Endothelial cell of umbilical vein (primary cell): ENCODE results near the gene INPP1. TPM values are rescaled to one million over a fixed set of nuclear protein-coding genes. Genes with fewer than 3 reads are reported as not detected.

Experiments
- BruUV-seq: library from RNA; stranded (reverse); fragments of 400-500 nt; replicated peaks from 2 replicates; lab custom pipeline; 2021; lab: Mats Ljungman, UMichigan
- CTCF ChIA-PET: fragments of 300-600, 350-600 bp; sonication (Branson Sonifier 250); formaldehyde crosslinking; loops from one replicate; lab custom pipeline; 2021; ENCODE audit warnings: antibody characterized with exemption, inconsistent platforms; lab: Charles Lee
- POLR2A ChIA-PET: fragments of 300-600, 350-600 bp; sonication (Branson Sonifier 250); formaldehyde crosslinking; loops from one replicate; lab custom pipeline; 2021; ENCODE audit warnings: antibody characterized with exemption, inconsistent platforms; lab: Charles Lee
- DNase-seq: peaks from one replicate; pipeline ENCODE4 v3.0.0-alpha.2; 2011; ENCODE audit warnings: low read depth, low spot score
- FAIRE-seq: peaks from 2 replicates; lab custom pipeline; 2011; peaks lifted over from hg19 to GRCh38; lab: Jason Lieb, UNC
- H2AFZ ChIP-seq: 2 replicates; pipeline ENCODE4 v1.6.0; 2012; ENCODE audit warnings: low read depth, low read length, control low read depth, inconsistent platforms
- H3K27ac ChIP-seq: 2 replicates; pipeline ENCODE4 v1.5.1; 2011; ENCODE audit warnings: low read depth, mild to moderate bottlenecking, control low read depth, low read length, moderate library complexity; ENCODE audit not compliant: insufficient read depth
- H3K27me3 ChIP-seq, 2 experiments: 2 replicates each; pipeline versions ENCODE4 v1.6.0 to v1.6.1; 2011; ENCODE audit warnings: low read length in 2 of 2, mixed read lengths in 1 of 2; ENCODE audit not compliant: control insufficient read depth in 2 of 2, insufficient read depth in 2 of 2
- H3K36me3 ChIP-seq, 2 experiments: 2 replicates in 1 of 2; 3 replicates in 1 of 2; pipeline ENCODE4 v1.5.1; 2011; ENCODE audit warnings: low read length in 2 of 2, mild to moderate bottlenecking in 1 of 2, moderate library complexity in 1 of 2; ENCODE audit not compliant: control insufficient read depth in 2 of 2, insufficient read depth in 2 of 2; ENCODE audit errors: extremely low read depth in 1 of 2
- H3K4me1 ChIP-seq: 3 replicates; pipeline ENCODE4 v1.5.1; 2011; ENCODE audit warnings: mild to moderate bottlenecking, low read length; ENCODE audit not compliant: control insufficient read depth, insufficient read depth; ENCODE audit errors: extremely low read depth
- H3K4me2 ChIP-seq: 2 replicates; pipeline ENCODE4 v1.6.1; 2011; ENCODE audit warnings: low read length, control low read depth, mixed read lengths; ENCODE audit not compliant: insufficient read depth
- H3K4me3 ChIP-seq, 3 experiments: fragments of 200-600 bp in 1 of 3; sonication (generic), shearing (Covaris generic) in 1 of 3; replicated peaks in 1 of 3; 2 replicates each; pipeline ENCODE4 v1.5.1; 2011 to 2016; ENCODE audit warnings: control low read depth in 3 of 3, low read length in 3 of 3, mild to moderate bottlenecking in 2 of 3, inconsistent platforms in 1 of 3, low read depth in 1 of 3, moderate library complexity in 1 of 3; ENCODE audit not compliant: insufficient read depth in 1 of 3
- H3K79me2 ChIP-seq: 2 replicates; pipeline ENCODE4 v1.6.0; 2012; ENCODE audit warnings: low read length, inconsistent platforms; ENCODE audit not compliant: control insufficient read depth, insufficient read depth
- H3K9ac ChIP-seq: replicated peaks from 2 replicates; pipeline ENCODE3; 2011; ENCODE audit warnings: low read length, control low read depth; ENCODE audit not compliant: insufficient read depth; ENCODE audit errors: extremely low read depth
- H3K9me1 ChIP-seq: replicated peaks from 3 replicates; pipeline ENCODE4 v1.6.0; 2011; ENCODE audit warnings: mild to moderate bottlenecking, low read length; ENCODE audit not compliant: control insufficient read depth, insufficient read depth; ENCODE audit errors: extremely low read depth
- H3K9me3 ChIP-seq: replicated peaks from 2 replicates; pipeline ENCODE4 v1.5.1; 2012; ENCODE audit warnings: low read length, inconsistent platforms; ENCODE audit not compliant: control insufficient read depth, insufficient read depth
- H4K20me1 ChIP-seq: replicated peaks from 2 replicates; pipeline ENCODE3; 2011; ENCODE audit warnings: mild to moderate bottlenecking, low read length; ENCODE audit not compliant: control insufficient read depth, insufficient read depth; ENCODE audit errors: extremely low read depth
- EZH2 ChIP-seq: IDR thresholded peaks from 2 replicates; pipeline ENCODE4 v1.6.1; 2012; ENCODE audit warnings: borderline replicate concordance, low read depth, mild to moderate bottlenecking, moderate library complexity, low read length, inconsistent platforms; ENCODE audit not compliant: severe bottlenecking
- FOS ChIP-seq: IDR thresholded peaks from 2 replicates; pipeline ENCODE4 v1.6.1; 2011; ENCODE audit warnings: mild to moderate bottlenecking, low read length, moderate library complexity, borderline replicate concordance; ENCODE audit not compliant: insufficient read depth
- GATA2 ChIP-seq: IDR thresholded peaks from 2 replicates; pipeline ENCODE4 v1.7.0; 2011; ENCODE audit warnings: low read depth, mild to moderate bottlenecking, moderate library complexity, mixed read lengths, low read length; ENCODE audit not compliant: insufficient read length, insufficient read depth
- JUN ChIP-seq: IDR thresholded peaks from 2 replicates; pipeline ENCODE4 v1.6.1; 2011; ENCODE audit warnings: borderline replicate concordance, low read depth; ENCODE audit not compliant: insufficient read length, insufficient read depth
- MYC ChIP-seq: IDR thresholded peaks from one replicate; pipeline ENCODE4 v1.6.1; 2011; ENCODE audit warnings: mild to moderate bottlenecking, low read depth, low read length
- POLR2A ChIP-seq: IDR thresholded peaks from 2 replicates; pipeline ENCODE4 v1.6.1; 2012; ENCODE audit warnings: low read depth, mild to moderate bottlenecking, control low read depth, low read length
- POLR2AphosphoS5 ChIP-seq: IDR thresholded peaks from 2 replicates; pipeline ENCODE4 v1.6.1; 2012; ENCODE audit warnings: low read depth, mild to moderate bottlenecking, control low read depth, low read length, moderate library complexity; ENCODE audit not compliant: insufficient read depth
- dilution Hi-C: fragments of 300-500 bp; cut with MboI; formaldehyde crosslinking; loops from one replicate; pipeline ENCODE4 v1.15.0; 2019; ENCODE audit warnings: low sequenced_read_pairs; ENCODE audit not compliant: extremely low pct_ligation_motif_present
- intact Hi-C: fragments of 100-400 bp; cut with micrococcal nuclease; formaldehyde crosslinking; loops from one replicate; pipeline ENCODE4 v1.10.0; 2022
- polyA plus RNA-seq, 4 experiments: library from polyadenylated mRNA; depleted of rRNA in 3 of 4; stranded (reverse) in 3 of 4; unstranded in 1 of 4; fragments of >200 nt; gene quantifications; 2 replicates each; pipeline versions ENCODE4 v1.2.1 to v1.2.3, GENCODE V29; 2011 to 2012; ENCODE audit warnings: missing spikeins in 1 of 4
- total RNA-seq: library from RNA; stranded (reverse); gene quantifications from 2 replicates; pipeline ENCODE4 v1.2.3, GENCODE V29; 2021
- TF ChIP-seq, protein P1 (sequence below), 2 donors: IDR thresholded peaks; 1 replicate in 1 of 2; 2 replicates in 1 of 2; pipeline ENCODE4 v1.5.1; 2011; ENCODE audit warnings: low read length in 2 of 2, mild to moderate bottlenecking in 2 of 2, moderate library complexity in 2 of 2, control low read depth in 1 of 2, inconsistent platforms in 1 of 2, low read depth in 1 of 2; ENCODE audit not compliant: insufficient read depth in 1 of 2; ENCODE audit errors: extremely low read depth in 1 of 2
- TF ChIP-seq, protein P2 (sequence below): IDR thresholded peaks from 2 replicates; pipeline ENCODE4 v1.6.1; 2011; ENCODE audit not compliant: insufficient read depth, insufficient read length

Gene INPP1
- total and polyA plus RNA-seq, 2 donors (not counting 3 experiments of a cell fraction or from before 2014, with no cell fraction given), result 10.6 to 36.8 TPM

DNA sequence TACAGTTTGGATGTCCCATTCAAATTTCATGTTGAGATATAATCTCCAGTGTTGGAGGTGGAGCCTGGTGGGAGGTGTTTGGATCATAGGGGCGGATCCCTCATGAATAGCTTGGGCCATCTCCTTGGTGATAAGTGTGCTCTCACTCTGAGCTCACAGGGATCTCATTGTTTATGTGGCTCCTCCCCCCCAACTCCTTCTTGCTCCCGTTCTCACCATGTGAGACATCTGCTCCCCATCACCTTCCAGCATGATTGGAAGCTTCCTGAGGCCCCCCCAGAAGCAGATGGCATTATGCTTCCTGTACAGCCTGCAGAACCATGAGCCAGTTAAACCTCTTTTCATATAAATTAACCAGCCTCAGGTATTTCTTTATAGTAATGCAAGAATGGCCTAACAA lies 3.0 kb upstream of the INPP1 start:
- CTCF ChIA-PET, result interaction anchor here (1.0 to 1.1 kb wide), 2 partner anchors 11 to 171 kb away, joined by 3 to 4 read pairs; no protein-coding TSS in a partner anchor
- no peak overlapping the region for H3K4me3 ChIP-seq
- dilution Hi-C loops (no loop called here), intact Hi-C loops (no loop called here)
- TF ChIP-seq GATA2 (no peak), POLR2A (no peak), EZH2 (no peak), MYC (no peak), POLR2AphosphoS5 (no peak), JUN (no peak), FOS (no peak)
- TF ChIP-seq, protein P1, sequence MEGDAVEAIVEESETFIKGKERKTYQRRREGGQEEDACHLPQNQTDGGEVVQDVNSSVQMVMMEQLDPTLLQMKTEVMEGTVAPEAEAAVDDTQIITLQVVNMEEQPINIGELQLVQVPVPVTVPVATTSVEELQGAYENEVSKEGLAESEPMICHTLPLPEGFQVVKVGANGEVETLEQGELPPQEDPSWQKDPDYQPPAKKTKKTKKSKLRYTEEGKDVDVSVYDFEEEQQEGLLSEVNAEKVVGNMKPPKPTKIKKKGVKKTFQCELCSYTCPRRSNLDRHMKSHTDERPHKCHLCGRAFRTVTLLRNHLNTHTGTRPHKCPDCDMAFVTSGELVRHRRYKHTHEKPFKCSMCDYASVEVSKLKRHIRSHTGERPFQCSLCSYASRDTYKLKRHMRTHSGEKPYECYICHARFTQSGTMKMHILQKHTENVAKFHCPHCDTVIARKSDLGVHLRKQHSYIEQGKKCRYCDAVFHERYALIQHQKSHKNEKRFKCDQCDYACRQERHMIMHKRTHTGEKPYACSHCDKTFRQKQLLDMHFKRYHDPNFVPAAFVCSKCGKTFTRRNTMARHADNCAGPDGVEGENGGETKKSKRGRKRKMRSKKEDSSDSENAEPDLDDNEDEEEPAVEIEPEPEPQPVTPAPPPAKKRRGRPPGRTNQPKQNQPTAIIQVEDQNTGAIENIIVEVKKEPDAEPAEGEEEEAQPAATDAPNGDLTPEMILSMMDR (IDR thresholded peaks at IDR 0.05; ENCODE audit: extremely low read depth in 1 of 2, insufficient read depth in 1 of 2, low read depth in 1 of 2, low read length in 2 of 2), result no peak
- TF ChIP-seq, protein P2, sequence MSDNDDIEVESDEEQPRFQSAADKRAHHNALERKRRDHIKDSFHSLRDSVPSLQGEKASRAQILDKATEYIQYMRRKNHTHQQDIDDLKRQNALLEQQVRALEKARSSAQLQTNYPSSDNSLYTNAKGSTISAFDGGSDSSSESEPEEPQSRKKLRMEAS, result no peak
- POLR2A ChIA-PET, result no interaction called here
- H3K27me3 ChIP-seq, result no peaks in the 10 kb centered on the region
- FAIRE-seq (no peak), DNase-seq (no peak)
- peaks cover 14% of the 10 kb centered on the region for H3K4me1 ChIP-seq
- H3K27ac ChIP-seq, result no peak overlapping the region
- no peak overlapping the region for H3K4me2 ChIP-seq
- H3K36me3 ChIP-seq, result no peaks in the 10 kb centered on the region
- BruUV-seq, result no TSS peak
- H3K79me2 ChIP-seq, result peaks cover 12% of the 10 kb centered on the region
- H3K9ac ChIP-seq, result no peak overlapping the region
- peak overlapping the region; percentile 20 for H2AFZ ChIP-seq
- H4K20me1 ChIP-seq, result no peaks in the 10 kb centered on the region
- H3K9me1 ChIP-seq, result no peaks in the 10 kb centered on the region
- H3K9me3 ChIP-seq, result no peaks in the 10 kb centered on the region
